Hematopoietic multipotent progenitor cell treated with erythropoietin and hydrocortisone succinate and interleukin-3 and kit ligand, for 15 days (in vitro differentiated cells): ENCODE results near the gene CDK5R1.

Experiments
- DNase-seq: peaks from one replicate; pipeline ENCODE4 v3.0.0-alpha.2; 2015; ENCODE audit warnings: low spot score

The CDK5R1 gene

GRCh38 chr17:32471652-32472051 is 15.1 kb upstream of the CDK5R1 start:
- DNase-seq: no peak

DNA sequence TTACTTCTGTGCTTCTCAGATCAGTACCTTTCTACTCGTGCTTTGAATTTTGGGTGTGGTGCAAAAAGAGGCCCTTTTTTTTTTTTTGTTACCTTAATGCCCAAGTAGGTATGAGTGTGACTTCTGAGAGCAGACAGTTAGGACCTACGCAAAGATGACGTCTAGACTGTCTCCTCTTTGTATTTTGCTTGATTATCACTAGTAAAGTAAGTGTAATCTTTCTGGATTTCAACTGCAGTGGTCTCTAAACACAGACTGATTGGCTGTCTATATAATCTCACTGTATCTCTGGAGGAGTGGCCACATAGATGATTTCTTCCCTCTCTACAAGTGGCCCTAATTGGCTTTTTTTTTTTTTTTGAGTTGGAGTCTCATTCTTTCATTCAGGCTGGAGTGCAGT is 11.5 kb upstream of the CDK5R1 start:
- no peak for DNase-seq

GRCh38 chr17:32477220-32477619 is 9.6 kb upstream of the CDK5R1 start:
- no peak for DNase-seq

- DNase-seq: no peak
These were observed 7.6 kb upstream of the CDK5R1 start for GRCh38 chr17:32479074-32479617.

- DNase-seq: no peak
These were observed 5.6 kb upstream of the CDK5R1 start for GRCh38 chr17:32481193-32481592.

DNA sequence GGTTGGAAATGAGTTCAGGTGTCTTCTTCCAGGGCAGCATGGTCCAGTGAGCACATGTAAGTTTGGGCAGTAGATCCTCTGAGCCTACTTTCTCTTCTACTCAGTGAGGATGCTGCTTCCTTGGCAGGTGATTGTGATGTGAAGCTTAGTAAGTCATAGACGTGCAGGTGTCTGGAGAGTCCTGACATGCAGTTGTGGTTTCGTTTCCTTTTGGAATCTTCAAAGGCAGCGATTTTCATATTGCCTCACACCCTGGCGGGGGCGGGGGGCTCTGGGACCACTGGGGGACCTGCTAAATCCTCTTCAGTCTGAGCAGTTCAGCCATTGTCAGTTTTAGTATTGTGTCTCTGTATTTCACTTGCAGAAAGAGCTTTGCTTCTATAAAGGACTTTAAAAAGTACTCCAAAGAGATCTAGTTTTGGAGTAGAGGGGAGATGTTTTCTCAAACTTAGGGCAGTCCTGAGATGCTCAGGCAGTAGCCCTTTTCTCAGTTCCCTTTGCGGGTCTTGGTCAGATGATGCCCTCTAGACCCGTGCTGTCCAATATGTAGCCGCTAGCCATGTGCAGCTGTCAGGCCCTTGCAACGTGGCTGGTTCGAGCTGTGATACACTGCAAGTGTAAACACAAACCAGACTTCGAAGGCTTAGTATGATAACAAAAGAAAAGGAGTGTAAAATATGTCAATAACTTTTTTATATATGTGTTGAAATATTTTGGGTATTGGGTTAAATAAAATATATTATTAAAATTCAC is 4.0 kb upstream of the CDK5R1 start:
- DNase-seq: no peak

DNA sequence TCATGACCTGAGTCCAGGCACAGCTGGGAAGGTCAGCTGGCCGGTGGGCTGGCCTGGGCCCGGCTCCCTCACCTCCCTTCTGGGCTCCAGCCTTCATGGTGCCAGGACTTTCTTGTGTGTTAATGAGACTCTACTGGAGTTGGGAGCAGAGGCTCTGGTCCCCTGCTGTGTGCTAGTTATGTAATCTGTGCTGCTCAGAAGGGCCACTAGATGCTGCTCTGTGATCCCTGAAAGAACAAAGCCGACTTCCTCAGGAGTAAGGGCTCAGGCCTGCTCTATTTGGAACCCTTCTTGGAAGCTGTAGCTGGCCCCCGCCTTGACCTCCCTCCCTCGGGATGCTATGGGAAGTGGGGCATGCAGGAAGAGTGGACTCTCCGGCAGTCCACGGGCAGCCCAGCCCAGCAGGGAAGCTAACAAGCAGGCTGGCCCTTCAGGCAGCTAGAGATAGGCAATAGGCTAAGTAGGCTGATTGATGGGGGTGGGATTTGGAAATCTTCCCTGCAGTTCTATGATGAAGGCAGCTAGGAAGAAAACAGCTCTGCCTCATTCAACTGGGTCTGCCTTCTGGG is 3.3 kb upstream of the CDK5R1 start:
- DNase-seq: no peak

- DNase-seq: no peak
These were observed 2.7 kb upstream of the CDK5R1 start for GRCh38 chr17:32484041-32484461.

DNA sequence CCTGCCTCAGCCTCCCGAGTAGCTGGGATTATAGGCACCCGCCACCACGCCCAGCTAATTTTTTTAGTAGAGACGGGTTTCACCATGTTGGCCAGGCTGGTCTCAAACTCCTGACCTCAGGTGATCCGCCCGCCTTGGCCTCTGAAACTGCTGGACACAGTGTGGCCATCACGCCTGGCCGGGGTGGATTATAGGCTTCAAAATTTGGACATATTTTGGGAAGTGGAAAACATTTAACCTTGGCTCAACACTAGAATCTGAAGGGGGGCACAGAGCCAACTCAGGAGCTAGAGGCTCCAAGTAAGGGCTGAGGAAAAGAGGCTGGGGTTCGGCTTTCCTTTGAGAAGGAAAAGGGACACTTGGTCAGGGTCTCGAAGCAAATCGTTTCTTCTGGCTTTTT is 2.2 kb upstream of the CDK5R1 start:
- no peak for DNase-seq

DNA sequence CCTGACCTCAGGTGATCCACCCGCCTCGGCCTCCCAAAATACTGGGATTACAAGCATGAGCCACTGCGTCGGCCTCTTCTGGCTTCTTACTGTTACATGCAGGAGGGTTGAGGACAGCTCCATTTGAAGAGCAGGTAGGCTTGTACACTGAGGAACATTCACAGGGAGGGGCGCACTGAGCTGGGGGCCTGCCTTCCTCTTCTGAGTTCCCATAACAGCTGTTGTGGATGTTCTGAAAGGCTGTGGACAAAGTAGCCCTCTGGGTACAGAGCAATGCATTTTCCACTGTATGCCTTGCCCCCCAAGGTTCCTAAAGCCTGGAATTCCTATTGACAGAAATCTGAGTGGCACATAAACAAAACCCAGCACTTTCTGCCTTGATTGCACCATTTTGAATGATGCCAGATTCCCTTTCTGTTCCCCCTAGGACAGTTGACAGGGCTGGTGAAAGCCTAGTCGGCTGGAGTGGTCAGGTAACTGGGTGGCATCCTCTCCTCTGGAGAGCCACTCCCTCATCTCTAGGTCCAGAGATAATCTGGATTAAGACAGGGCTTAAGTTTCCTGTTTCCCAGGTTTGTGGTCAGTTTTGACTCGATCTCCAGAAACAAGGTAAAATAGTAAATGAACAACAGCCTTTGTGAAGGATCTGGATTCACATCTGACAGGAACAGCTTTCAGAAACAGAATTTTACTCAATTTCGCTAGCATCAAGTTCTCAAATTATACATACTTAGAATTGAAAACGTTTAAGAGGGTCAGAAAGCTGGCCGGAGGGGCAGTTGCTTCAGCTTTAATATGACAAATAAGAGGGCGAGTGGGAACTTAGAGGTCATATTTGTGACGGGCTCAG is 1.3 kb upstream of the CDK5R1 start:
- DNase-seq: no peak

- DNase-seq: peak; percentile 71
These were observed 587 bp upstream of the CDK5R1 start for GRCh38 chr17:32486111-32486700.

GRCh38 chr17:32487473-32488176 is 832 bp downstream of the CDK5R1 start:
- no peak for DNase-seq

DNA sequence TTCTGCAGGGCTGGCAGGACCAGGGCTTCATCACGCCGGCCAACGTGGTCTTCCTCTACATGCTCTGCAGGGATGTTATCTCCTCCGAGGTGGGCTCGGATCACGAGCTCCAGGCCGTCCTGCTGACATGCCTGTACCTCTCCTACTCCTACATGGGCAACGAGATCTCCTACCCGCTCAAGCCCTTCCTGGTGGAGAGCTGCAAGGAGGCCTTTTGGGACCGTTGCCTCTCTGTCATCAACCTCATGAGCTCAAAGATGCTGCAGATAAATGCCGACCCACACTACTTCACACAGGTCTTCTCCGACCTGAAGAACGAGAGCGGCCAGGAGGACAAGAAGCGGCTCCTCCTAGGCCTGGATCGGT is 1.4 kb downstream of the CDK5R1 start:
- DNase-seq: no peak

DNA sequence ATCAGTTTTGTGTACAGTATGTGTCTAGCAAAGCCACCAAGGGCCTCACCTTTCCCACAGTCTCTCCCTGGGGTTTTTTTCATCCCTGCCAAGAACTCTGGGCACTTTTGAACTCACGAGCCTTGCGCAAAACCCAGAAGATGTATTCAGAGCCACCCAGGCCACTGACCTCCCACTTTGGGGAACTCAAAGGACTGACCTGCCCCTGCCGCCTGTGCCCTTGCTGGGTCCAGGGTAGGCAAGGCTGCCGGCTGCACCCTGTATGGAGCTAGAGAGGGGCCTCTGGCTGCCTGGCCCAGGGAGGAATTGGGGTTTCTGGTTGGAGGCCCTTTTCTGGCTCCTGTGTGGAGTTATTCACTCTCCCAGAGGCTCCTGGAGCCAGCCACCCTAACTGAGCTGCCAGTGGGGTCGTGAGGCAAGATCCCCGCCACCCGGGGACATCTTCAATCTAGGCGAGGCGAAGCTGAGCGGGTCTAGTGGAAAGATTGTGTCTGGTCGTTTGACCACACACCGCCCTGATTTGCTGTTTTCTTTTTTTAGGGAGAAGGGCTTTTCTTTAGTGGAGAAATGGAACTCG is 1.9 kb downstream of the CDK5R1 start:
- no peak for DNase-seq

DNA sequence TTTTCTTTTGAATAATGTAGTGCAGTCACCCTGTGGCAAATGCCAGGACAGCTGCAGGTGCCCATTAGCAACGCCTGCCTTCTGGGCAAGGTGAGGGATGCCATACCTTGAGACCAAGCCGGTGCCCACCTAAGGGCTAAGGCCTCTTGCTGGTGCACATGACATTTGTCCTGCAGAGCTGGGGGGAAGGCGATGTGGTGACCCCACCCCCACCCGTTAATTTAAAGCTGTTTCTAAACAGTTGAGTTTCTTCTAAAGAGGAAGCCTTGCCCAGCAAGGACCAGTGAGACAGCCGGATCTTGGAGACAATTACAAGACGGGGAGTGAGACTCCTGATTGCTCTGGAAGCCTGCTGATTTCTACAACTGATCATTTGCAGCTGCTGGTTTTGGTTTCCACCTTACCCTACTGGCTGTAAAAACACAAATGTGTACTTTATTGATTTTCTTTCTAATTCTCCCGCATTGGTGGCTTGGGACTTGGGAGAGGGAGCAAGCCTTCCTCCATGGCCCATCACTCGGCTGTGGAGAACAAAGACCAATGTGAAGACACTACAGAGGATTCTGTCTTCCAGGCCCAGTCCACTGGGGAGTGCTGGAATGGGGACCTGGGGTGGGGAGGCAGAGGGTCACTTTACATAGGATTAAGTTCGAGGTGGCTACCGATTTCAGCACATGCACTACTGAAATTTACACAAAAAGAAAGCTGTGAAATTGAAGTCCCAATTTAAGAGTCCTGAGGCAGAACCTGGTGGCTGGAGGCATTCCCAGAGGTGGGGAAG is 2.7 kb downstream of the CDK5R1 start:
- DNase-seq: no peak

GRCh38 chr17:32490101-32490482 is 3.3 kb downstream of the CDK5R1 start:
- no peak for DNase-seq

DNA sequence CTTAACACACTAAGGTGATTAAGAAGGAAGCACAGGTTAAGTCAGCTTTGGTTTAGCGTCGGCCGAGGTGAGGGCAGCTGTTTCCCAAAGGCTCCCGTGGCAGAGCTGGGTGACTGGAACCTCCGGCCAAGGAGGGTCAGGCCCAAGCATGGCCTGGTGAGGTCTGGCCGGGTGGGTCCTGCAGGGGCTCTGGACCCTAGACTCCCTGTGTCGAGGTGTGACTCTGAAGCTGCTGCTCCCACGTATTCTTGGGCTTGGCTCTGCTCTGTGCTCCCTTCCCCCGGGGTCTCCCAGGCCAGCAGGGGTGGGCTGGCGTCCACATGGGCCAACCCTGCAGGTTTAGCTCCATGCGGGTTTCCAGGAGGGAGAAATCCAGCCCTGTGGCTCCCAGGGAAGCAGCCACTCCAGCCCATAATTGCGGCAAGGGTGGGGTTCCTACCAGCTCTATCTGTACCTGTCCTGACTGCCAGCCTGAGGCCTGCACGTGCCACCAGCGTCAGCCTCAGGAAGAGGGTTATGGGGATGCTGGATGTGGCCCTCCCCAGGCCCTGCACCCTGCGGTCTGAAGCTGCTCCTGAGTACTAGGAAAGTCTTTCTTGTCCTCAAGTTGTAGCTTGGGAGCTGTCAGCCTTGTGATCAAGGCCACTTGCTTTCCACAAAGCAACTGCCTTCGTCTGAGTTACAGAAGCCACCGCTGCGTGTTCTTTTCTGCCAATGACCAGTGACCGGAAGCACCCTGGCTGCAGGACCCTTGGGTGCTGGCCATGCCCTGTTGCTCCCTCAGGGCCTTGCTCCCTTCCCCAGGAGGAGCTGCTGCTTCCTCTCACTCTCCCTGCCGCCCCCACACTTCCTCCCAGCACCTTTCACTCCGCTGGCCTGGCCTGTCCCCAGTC is 4.8 kb downstream of the CDK5R1 start:
- DNase-seq: no peak

GRCh38 chr17:32492264-32492589 is 5.4 kb downstream of the CDK5R1 start:
- no peak for DNase-seq

- no peak for DNase-seq
These were observed 6.0 kb downstream of the CDK5R1 start for GRCh38 chr17:32492648-32493289.
